ENCODE measurements around the gene TPM1.

Gene TPM1

DNA sequence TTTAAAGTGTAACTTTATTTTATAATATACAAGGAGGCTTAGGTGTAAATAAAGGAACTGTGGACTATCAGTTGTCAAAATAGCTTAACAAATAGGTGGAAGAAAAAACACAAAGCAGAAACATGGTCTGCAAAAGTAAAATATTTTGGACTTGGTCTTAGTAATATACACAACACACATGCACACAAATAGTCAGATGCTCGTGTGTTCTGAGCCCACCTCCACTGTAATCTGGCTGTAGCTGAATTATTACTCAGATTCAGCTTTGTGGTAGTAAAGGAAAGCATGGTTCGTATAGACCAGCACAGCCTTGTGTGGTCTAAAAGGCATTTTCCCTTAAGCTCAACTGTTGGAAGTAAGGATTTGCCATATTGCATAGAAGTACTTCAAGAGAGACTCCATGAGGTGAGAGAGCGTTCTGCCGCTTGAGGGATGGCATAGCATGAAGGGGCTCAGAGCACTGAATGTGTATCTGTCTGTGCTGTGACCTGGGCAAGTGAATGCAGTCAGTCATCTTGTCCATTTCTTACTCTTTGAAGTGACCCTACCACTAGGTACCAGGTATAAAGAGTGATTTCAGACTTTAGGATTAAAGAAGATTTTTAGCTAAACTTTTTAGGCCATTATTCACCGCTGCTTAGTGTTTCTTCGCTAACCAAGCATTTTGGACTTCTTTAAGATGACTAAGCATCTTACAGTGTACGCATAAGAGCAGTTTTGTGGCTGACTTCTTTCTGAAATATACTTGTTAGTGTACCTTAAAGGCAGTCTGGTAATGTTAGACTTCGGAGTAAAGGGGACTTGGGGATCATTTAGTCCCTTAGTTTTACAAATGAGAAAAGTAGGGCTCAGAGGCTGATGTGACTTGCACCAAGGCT, 15.2 kb downstream of the TPM1 start:
- DNase-seq, result peak; percentile 47

DNA sequence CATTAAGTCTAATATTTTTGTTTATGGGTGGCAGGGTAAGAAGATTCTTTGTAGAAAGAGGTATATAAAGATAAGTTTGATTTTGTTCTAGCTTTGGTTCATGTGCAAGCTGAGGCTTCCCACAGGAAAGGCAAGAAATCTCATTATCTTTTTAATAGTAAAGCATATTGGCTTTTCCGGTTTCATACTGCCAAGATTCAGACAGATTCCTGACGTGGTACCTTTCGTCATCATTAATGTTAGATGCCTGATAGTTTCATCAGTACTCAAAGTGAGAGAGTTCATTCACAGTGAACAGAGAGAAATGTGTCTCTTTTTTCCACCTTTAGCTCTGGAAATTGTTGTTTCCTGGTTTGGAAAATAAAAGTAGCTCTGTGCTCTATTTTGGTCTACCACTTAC, 16.5 kb downstream of the TPM1 start:
- DNase-seq, result no peak

DNA sequence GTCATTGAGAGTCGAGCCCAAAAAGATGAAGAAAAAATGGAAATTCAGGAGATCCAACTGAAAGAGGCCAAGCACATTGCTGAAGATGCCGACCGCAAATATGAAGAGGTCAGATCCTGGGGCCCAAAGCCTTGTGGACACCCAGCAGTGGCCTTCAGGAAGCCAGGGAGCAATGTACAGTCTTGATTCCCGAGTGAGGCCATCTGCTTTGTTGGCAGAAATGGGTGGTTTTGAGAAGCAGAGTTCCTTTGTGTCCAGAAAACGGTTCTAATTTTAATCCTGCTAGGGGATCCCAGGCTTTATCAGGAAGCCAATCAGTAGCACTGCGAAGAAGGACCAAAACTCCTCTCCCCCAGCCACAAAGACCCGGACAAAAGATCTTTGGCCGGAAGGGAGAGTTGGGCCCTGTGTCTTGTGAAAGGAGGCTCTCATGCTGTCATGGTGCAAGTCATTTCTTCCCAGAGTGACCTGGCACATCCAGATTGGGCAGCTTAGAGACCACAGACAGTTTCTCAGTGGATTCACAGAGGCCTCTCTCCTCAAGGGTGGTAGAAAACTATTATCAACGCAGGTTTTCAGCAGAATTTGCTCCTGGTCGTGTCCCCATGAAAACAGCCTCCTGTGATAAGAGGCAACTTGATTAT, 17.1 kb downstream of the TPM1 start:
- no peak for DNase-seq

DNA sequence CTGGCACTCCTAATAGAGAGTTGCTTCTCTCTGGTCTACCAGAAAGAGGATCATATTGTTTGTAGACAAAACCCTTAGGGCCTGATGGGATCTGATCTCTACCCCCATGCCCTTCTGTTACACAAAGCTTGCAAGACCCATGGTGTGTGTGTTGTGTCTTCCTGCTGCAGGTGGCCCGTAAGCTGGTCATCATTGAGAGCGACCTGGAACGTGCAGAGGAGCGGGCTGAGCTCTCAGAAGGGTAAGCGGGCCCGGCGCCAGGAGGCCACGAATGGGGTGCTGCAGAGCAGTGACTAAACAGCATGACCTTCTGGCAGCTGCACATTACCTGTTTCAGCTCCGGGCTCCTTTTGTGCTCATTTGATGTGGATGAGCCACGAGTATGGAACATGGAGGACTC, 18.2 kb downstream of the TPM1 start:
- DNase-seq, result no peak

DNA sequence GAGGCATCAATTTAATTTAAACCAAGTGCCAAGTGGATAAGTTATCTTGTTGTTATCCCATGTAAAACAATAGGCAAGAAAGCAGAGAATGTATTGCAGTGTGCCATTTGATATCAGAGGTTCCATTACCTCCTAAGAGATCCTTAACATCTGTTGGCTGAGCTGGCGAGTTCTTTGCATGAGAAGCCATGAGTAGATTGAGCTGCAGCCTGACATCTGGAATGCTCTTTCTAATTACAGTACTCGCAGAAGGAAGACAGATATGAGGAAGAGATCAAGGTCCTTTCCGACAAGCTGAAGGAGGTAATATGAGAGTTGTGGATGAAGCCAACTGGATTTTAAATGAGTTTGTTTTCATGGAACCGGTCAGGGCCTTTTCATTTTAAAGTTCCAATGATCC, 19.4 kb downstream of the TPM1 start:
- no peak for DNase-seq

DNA sequence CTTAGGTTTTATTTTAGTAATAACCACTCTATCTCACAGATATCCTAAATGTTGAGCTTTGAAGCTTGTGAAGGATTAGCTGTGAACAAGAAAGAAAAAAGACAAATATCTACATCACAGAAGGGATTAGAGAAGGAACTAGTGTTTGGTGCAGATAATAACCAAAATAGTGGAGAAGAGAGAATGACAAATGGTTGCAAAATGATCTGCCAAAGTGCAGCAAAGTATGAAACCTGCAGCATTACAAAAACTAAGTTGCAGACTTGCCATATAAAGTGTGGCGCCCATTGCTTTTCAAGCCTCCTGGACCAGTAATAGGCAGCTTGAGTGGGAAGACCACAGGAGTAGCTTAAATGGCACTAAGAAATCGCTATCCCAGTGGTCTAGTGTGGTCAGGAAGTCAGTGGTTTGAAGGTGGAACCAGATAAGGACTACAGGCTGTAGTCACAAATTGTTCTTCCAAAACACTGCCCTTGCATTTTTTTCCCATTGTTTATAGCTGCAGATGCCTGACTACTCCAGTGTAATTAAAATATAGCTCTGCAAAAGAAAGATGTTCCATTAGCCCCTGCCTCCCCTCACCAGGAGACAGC, 20.7 kb downstream of the TPM1 start:
- DNase-seq, result peak; percentile 83

DNA sequence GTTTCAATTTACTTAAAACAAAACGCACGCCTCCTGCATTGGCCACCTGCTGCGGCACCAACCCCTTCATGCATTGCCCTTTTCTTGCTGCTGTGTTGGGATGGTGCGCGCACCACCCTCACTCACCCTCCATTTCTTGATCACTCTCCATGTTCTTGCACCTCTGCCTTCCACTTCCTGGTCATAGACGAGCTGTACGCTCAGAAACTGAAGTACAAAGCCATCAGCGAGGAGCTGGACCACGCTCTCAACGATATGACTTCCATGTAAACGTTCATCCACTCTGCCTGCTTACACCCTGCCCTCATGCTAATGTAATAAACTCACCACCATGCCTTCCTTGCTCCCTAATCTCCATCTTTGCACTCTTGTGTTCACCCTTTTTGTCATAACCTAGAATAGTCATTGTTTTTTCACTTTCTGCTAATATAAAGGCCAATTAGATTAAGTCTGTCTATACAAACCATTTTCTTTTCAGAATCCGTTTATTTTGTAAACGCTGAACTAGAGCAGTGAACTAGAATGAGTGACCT, 21.4 kb downstream of the TPM1 start:
- DNase-seq, result no peak

DNA sequence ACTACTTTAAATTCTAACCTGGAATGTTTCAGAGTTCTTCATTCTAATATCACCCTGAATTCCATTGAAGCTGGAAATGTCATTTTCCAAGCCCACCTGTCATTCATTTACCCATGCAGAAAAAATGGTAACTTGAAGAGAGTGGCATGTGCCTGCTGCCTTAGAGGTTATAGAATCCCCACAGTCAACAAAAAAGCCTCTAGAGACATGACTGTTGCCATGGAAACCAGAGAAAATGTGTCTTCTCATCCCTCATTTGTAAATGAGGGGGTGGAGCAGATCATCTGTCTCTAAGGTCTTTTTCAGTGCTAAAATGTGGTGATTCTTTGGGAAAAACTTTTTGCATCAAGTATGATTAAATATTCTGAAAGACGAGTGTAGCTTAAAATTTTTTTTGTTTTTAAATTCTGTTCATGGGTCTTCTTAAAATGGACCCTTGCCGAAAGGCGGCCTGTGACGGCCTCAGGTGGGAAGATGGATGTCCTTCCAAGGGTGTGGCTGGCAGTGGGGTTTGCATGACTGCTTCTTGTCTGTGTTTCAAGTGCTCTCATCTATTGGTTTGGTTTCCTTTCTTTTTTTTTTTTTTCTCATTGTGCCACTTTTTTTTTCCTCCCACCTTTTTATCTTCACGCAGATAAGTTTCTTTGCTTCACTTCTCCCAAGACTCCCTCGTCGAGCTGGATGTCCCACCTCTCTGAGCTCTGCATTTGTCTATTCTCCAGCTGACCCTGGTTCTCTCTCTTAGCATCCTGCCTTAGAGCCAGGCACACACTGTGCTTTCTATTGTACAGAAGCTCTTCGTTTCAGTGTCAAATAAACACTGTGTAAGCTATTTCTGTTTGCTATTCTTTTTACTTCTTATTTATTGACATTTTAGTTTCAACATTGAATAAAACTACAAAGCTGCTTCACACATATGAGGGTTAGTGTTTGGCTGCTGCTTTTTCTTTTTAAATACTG, 23.0 kb downstream of the TPM1 start:
- no peak for DNase-seq

DNA sequence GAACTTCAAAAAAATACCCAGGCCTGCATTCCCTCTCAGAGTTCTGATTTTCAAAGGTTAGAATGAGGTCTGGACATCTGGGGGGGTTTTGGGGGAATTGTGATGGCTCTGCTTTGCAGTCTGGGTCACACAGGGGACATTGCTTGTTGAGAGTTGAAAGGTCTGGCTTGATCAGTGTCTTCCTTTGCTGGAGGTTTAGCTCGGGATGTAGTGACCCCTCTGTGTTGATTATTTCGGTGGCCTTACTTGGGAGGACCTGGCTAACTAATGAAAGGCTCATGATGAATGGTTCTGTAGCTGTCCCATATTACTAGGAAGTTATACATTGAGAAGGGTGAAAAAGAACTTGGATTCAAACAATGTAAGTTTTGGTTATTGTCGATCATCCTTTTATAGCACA, 23.7 kb downstream of the TPM1 start:
- no peak for DNase-seq

DNA sequence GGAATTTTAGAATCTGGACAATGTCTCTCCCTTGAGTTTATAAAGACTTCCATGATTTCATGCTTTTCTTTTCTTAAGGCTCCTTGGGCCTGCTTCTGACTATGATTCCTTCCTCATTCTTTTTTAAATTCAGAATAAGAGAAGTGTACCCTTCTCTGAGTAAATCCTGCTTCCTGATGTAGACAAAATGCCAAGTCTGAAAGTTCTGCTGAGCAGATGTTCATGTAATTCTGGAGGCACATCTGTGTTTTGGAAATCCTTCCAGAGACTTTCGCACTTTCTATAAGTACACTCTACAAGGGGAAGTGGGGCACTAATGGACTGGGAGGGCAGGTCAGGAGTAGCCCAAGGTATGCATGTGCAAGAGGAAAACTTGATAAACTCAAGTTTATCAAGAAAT, 24.8 kb downstream of the TPM1 start:
- no peak for DNase-seq

DNA sequence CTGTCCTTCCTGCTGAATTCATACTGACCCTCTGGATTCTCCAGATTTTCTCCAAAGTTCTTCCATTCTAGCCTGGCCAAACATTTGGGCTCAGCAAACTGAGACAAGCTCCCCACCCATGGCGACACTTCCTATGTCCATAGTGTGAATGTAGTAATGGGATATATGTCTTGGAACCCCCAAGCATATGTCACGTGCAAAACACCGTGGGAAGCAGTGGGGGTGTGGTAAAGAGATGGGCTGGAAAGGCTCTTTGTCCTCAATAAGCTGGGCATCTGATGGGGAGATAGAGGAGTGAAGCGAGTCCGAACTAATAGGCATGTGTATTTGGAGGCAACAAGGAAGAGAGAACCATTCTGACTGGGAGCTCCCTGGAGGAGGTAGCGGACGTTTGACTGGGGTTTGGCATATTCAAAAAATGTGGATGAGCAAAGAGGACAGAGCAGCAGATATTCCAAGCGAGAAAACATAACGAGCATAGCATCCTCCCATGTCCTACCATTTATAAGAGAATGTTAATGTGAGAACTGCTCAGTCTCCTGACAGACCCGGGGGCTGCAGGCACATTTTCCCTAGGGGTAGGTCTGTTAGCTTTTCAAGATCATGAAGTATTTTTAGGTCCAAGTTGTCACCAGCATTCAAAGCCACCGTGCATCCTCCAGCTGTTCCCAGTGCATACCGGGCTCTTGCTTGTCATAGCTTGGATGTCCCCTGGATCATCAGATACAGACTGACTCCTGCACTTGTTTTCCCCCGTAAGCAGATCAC, 25.6 kb downstream of the TPM1 start:
- no peak for DNase-seq

DNA sequence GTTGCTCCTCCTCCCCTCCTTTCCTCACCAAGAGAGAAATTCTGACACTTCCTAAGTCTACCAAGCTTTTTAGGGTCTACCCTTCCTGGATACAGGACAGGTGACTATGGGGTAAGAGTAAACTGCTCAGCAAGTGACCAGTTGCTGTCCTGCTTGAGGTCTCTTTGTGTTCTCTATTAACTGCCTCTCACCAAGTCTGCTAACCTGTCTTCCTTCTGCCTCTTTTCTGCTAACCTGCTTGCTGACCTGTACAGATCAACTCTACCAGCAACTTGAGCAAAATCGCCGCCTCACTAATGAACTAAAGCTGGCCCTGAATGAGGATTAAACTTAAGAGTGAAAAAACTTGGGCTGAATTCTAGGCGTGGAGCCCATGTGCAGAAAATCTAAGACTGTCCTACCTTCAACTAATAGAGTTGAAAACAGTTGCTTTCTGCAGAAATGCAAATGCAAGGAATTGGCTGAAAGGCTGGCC, 27.1 kb downstream of the TPM1 start:
- DNase-seq, result no peak

DNA sequence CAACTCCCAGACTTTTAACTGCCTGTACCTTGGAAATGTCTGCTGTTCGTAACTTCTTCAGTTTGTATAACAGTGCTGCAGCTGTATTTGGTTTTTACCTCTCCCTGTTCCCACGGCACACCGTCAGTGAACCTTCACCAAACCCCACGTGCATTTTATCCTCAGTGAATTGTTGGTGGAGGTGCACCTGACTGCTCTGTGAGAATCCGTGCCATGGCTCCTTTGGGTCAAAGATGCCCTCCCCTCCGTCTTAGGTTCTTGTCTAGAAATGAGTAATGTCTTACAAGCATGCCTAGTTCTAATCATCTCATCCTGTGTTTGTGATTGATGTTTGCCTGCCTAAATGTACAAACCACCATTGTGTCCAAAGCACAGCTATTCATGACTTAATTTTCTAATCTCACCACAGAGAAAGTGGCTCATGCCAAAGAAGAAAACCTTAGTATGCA, 28.2 kb downstream of the TPM1 start:
- DNase-seq, result no peak

DNA sequence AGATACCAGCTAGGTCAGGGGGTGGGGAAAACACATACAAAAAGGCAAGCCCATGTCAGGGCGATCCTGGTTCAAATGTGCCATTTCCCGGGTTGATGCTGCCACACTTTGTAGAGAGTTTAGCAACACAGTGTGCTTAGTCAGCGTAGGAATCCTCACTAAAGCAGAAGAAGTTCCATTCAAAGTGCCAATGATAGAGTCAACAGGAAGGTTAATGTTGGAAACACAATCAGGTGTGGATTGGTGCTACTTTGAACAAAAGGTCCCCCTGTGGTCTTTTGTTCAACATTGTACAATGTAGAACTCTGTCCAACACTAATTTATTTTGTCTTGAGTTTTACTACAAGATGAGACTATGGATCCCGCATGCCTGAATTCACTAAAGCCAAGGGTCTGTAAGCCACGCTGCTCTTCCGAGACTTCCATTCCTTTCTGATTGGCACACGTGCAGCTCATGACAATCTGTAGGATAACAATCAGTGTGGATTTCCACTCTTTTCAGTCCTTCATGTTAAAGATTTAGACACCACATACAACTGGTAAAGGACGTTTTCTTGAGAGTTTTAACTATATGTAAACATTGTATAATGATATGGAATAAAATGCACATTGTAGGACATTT, 28.9 kb downstream of the TPM1 start:
- no peak for DNase-seq

DNA sequence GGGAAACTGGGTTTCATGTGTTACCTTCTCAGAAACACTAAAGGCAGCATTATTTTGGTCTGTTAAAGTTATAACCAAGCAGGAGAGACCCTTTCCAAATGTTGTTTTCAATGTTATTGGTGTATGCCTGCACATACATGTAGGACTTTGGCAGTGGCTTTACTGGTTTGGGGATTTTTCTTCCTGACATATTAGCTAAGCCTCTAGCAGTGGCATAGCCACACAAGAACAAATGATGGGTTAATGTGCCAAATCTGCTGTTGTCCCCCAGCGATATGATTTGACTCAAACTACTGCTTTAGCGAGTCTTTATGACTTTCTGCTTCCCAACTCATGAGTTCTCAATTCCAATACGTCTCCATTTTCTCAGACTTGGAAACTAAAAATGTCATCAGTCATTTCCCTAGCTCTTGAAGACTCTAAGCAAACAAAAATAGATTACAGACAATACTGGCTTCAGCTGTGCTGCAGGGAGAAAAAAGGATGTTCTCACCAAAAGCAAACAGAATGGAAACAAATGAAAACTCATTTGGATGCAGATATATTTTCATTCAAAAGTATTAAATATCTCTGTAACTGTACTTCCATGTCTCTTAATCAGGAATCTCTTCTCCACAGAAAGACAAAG, 29.6 kb downstream of the TPM1 start:
- no peak for DNase-seq

DNA sequence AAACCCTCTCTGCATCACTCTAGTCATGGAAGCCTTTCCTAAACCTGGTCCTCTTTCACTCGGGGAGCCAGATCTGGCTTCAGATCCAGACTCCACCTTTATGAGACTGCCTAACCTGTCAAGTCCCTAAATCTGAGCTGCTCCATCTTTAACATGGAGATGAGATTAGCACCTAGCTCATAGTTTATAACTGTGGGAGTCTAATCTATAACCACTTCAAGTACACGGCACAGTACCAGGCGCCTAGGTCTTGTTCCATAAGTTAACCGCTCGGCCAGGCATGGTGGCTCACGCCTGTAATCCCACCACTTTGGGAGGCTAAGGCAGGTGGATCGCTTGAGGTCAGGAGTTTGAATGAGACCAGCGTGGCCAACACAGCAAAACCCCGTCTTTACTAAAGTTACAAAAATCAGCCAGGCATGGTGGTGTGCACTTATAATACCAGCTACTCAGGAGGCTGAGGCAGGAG, 30.3 kb downstream of the TPM1 start:
- no peak for DNase-seq

DNA sequence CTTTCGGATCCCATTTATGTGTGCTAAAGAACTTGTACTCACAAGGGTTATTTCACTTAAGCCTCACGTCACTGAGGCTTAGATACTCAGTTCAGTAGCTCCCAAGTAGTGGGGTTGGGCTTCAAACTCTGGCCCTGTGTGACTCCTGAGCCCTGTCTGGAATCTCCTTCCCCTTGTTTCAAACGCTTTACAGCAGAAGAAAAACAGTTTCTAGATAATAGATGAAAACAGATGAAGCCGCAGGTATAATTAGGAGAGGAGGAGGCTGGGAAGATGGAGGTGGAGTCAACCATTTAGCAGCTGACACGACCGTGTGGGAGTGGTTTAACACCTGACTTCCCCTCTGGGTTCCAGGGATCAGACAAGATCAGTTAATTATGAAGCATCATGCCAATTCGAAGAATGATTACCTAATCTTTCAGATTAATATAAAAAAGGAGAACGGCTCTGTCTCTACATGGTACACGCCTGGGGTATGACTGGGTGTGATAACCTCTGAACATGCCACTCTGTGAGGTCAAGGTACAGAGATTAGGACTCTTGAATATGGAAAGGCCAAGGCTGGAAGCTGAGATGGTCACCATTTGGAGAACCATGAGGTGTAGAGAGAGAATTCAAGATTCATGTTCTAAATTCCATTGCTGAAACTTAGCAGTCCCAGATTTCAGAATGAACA, 31.1 kb downstream of the TPM1 start:
- peak; percentile 89 for DNase-seq

DNA sequence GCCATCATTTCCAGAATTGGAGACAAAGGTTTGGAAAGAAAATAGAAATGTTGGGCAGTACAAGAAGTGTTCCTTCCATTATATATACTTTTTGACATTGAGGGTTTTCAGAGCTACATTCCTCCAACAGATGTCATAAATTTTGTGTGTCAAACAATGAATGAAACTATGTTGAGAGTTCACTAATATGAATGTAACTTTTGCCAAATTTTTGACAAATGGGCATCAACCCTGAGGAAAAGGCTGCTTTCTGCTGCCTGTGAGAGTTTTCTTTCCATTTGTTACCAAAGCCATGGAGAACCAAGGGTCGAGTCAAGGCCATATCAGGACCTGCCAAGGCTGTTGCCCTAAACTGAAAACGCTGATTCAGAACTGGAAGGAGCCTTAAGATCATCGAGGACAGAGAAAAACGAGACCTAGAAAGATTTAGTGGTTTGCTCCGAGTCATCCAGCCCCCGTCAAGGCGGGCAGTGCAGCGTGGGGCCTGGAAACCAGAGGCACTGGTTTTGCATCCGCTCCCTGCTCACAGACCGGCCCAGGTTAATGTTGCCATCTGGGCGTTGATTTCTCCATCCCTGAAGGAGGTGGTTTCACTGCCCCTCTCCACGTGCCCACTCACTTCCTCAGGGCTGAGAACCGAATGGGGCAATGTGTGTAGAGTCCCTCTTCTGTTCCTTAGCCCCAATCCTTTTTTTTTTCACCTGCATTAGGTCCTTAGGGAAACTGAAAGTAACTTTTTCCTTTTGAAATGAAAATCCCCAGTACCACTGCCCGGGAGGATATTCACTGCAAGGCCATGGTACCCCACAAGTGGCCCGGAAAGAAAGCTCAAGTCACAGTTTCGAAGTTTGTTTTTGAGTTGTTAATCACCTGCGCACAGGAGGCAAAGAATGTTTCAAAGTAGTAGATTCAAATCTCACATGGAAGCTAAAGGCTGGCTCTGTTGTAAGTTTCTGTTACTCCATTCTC, 32.8 kb downstream of the TPM1 start:
- DNase-seq, result no peak
